Fibroblast of mammary gland (primary cell): ENCODE measurements around the gene PRKG2.
A peak's percentile ranks its signal among the peaks of the same experiment; 100 is the strongest.

Experiments used
- DNase-seq: peaks from one replicate; pipeline ENCODE4 v3.0.0-alpha.2; 2010; ENCODE audit warnings: low read depth
- H3K4me3 ChIP-seq: 2 replicates; pipeline ENCODE4 v1.5.1; 2011; ENCODE audit warnings: low read depth, mild to moderate bottlenecking, low read length, moderate library complexity; ENCODE audit not compliant: control insufficient read depth
- TF ChIP-seq, protein P1 (sequence below): conservative IDR thresholded peaks from 2 replicates; pipeline ENCODE4 v1.5.1; 2011; ENCODE audit warnings: low read depth, low read length, inconsistent platforms; ENCODE audit not compliant: control insufficient read depth, insufficient read depth

PRKG2 gene

DNA sequence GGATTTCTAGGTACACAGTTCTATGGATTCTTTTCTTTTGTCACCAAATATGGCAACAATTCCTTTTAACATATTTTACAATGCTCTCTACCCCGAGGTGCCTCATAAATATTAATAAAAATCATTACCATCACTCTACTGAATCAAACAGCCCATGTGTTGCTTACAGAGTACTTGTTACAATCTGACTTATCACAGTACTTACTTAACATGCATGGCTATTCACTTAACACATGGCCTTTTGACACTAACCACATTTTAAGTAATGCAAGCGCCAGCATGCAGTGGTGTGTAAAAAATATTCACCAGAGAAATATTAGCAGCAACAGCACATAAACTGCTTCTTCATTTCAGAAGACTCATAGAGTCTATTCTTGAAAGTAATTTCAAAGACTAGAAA, 119.6 kb downstream of the PRKG2 start:
- DNase-seq, result no peak
- TF ChIP-seq, protein P1, sequence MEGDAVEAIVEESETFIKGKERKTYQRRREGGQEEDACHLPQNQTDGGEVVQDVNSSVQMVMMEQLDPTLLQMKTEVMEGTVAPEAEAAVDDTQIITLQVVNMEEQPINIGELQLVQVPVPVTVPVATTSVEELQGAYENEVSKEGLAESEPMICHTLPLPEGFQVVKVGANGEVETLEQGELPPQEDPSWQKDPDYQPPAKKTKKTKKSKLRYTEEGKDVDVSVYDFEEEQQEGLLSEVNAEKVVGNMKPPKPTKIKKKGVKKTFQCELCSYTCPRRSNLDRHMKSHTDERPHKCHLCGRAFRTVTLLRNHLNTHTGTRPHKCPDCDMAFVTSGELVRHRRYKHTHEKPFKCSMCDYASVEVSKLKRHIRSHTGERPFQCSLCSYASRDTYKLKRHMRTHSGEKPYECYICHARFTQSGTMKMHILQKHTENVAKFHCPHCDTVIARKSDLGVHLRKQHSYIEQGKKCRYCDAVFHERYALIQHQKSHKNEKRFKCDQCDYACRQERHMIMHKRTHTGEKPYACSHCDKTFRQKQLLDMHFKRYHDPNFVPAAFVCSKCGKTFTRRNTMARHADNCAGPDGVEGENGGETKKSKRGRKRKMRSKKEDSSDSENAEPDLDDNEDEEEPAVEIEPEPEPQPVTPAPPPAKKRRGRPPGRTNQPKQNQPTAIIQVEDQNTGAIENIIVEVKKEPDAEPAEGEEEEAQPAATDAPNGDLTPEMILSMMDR, result no peak
- H3K4me3 ChIP-seq, result no peak overlapping the region

DNA sequence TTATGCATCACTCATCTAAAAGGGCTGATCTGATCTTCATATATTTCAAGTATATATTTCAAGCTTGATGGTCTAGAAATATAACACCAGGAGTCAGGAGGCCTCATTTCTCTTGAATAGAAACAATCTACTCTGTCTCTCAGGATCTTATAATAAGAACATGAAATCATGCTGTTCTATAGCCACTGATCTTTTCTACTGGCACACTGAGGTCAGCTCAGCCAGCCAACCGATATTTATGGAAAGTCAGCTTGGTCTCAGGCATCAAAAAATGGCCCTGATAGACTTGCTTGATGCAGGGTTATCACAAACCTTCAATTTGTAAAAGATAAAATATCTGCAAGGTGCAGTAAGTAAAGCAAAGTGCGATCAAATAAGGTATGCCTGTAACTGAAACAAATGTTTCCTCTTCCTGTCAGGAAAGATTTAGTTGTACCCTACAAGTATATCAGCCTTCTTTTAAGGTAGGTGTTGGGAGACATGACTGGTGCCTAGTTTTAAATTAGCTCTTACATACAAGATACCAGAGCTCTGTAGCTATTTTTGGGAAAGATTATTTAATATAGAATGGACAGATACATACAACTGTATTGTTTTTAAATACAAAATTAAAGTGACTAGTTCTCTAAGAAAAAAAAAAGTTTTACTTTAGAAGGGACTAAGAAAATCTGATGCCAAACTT, 121.2 kb downstream of the PRKG2 start:
- TF ChIP-seq, protein P1, result no peak
- H3K4me3 ChIP-seq, result no peak overlapping the region
- no peak for DNase-seq

DNA sequence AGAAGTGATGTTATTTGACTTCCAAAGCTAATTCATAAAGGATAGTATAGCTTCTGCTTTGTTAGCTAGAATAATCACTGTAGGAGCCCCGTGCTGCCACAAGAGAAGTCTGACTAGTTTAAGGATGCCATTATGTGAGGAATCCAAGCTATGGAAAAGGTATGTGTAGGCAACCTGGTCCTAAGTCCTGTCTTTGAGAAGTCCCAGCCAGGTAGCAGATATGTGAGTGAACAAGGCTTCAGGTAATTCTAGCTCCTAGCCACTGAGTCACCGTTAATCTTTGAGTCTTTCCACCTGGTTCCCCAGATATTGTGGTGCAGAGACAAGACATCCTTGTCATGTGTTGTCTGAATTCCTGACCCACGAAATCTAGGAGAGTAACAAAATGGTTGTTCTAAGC, 129.0 kb downstream of the PRKG2 start:
- TF ChIP-seq, protein P1, result no peak
- no peak for DNase-seq
- no peak overlapping the region for H3K4me3 ChIP-seq

GRCh38 chr4:81085291-81085690, 129.7 kb downstream of the PRKG2 start:
- H3K4me3 ChIP-seq, result no peak overlapping the region
- DNase-seq, result no peak
- TF ChIP-seq, protein P1, result no peak

- H3K4me3 ChIP-seq, result no peak overlapping the region
- no peak for DNase-seq
- TF ChIP-seq, protein P1, result no peak
Measured at GRCh38 chr4:81084634-81085033, 130.4 kb downstream of the PRKG2 start.

DNA sequence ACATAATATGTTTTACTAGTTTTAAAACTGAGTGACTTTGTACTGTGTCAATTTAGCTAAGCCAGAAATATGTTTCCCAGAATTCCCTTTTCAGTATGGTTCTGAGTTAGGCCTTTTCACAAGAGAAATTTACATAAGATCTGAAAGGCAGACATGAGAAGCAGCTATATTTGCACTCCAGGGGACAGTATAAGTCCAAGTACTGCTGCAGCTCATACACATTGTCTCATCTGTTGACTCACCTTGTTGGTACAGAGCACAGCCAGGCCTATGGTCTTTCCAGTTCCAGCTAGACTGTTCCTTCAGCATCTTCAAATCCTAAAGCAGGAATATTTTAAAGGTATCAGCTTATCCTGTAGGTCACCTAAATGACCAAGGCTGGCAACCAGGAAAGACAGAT, 131.0 kb downstream of the PRKG2 start:
- DNase-seq, result peak; percentile 81
- TF ChIP-seq, protein P1, result peak; percentile 81
- no peak overlapping the region for H3K4me3 ChIP-seq

GRCh38 chr4:81081156-81081555, 133.9 kb downstream of the PRKG2 start:
- no peak for DNase-seq
- TF ChIP-seq, protein P1, result no peak
- H3K4me3 ChIP-seq, result no peak overlapping the region
